Tibial nerve (tissue), 4 donors: Measurements from ENCODE around the gene ANKRD42.

Source experiments
- EP300 ChIP-seq, 2 donors: sonication (generic); formaldehyde crosslinking; IDR thresholded peaks; one replicate each; pipeline ENCODE4 v1.6.1; 2017; ENCODE audit warnings: antibody characterized with exemption in 2 of 2, mild to moderate bottlenecking in 1 of 2
- POLR2A ChIP-seq, 2 donors: fragments of 450-650 bp; IDR thresholded peaks; one replicate each; pipeline ENCODE4 v1.6.1; 2017; ENCODE audit warnings: antibody characterized with exemption in 2 of 2, mild to moderate bottlenecking in 2 of 2, moderate library complexity in 2 of 2
- TF ChIP-seq, protein P1 (sequence below), 5 experiments: fragments of 200-600 bp in 3 of 5; fragments of 450-650 bp in 2 of 5; sonication (generic) in 3 of 5; IDR thresholded peaks; one replicate each; pipeline ENCODE4 v1.5.1; 2016 to 2019; ENCODE audit warnings: antibody characterized with exemption in 5 of 5, mild to moderate bottlenecking in 3 of 5, moderate library complexity in 2 of 5

DNA sequence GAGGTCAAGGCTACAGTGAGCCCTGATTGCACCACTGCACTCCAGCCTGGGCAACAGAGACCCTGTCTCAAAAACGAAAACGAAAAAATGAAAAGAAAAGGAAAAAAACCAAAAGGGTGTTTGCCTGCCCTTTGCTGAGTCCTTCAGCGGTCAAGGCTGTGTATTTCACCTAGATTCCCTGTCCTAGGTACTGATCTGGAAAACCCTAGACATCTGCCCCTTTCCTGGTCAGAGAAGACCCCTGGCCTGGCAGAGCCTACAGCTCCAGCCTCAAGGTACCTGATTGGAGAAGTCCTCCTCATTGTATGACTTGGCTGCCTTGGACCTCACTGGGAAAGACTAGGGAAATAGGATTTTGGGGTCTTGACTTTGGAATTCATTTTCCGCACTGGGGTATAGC is 100.7 kb downstream of the ANKRD42 start:
- TF ChIP-seq, protein P1, sequence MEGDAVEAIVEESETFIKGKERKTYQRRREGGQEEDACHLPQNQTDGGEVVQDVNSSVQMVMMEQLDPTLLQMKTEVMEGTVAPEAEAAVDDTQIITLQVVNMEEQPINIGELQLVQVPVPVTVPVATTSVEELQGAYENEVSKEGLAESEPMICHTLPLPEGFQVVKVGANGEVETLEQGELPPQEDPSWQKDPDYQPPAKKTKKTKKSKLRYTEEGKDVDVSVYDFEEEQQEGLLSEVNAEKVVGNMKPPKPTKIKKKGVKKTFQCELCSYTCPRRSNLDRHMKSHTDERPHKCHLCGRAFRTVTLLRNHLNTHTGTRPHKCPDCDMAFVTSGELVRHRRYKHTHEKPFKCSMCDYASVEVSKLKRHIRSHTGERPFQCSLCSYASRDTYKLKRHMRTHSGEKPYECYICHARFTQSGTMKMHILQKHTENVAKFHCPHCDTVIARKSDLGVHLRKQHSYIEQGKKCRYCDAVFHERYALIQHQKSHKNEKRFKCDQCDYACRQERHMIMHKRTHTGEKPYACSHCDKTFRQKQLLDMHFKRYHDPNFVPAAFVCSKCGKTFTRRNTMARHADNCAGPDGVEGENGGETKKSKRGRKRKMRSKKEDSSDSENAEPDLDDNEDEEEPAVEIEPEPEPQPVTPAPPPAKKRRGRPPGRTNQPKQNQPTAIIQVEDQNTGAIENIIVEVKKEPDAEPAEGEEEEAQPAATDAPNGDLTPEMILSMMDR (IDR thresholded peaks at IDR 0.05), result no peak
- TF ChIP-seq POLR2A (IDR thresholded peaks at IDR 0.05) (no peak), EP300 (IDR thresholded peaks at IDR 0.05) (no peak)
